HG02973 (cell line): ENCODE results near the gene HVCN1.

ENCODE experiments used
- ATAC-seq: cut with Tn5 transposase; IDR thresholded peaks from one replicate; pipeline ENCODE4 v1.9.1; 2021; ENCODE audit warnings: moderate library complexity; ENCODE audit not compliant: unreplicated experiment

HVCN1 gene

DNA sequence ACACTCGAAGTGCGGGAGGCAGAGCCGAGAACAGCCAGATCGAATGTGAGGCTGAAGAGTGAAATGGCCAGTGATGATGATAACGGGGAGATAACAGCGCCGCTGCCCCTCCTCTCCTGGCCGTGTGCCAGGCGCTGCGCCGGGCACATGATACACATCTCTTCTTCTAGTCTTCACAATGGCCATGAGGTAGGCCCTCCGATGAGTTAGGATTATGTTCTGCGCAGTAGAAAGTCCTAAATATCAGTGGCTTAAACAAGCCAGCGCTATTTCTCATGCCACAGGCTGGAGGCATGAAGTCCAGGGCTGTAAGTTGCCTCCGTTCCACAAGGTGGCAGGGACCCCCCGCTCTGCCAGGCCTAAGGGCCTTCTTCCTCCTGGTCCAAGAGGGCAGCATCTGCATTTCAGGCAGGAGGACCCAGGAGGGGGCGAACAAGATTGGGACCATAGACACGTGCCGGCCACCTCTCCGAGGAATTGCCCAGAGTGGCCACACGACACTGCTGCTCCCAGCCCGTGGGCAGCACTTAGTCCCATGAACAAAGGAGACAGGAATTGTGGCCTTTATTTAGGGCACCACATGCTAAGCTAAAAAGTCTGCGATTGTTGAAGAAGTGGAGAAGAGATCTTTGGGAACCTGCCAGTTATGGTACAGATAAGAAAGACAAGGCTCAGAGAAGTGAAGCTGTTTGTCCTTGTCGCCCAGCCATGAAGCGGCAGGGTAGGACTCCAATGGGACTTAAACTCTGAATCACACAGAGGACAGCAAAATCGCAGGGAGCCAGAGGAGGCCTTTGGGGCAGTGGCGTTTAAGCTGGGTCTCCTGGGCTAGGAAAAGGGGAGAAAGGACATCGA, 10.9 kb upstream of the HVCN1 start:
- no peak for ATAC-seq

DNA sequence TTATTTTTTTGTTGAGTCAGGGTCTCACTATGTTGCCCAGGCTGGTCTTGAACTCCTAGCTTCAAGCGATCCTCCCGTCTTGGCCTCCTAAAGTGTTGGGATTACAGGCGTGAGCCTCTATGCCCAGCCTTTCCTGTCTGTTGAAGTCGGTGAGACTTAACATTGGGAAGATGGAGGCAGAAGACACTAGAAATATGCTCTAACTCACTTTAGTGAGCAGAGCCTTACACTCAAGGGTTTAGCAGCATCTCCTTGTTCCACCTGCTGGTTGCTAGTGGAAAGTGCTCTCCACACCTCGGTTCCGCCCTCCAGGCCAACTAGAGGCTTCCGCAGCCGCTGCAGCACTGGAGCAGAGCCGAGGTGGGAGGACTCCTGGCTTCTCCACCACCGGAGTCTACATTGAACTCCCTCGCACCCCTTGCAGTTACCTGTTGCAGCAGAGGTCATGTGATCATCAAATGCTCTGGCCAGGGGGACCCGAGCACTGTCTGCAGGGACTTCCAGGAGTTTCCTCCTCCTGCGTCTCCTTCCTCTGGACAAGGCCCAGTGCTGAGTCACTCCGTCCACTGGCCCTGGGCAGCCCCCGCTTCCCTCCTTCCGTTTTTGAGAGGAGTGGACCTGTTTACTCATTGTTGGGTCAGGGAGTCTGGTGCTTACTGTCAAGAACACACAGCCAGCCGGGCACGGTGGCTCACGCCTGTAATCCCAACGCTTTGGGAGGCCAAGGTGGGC, 9.4 kb upstream of the HVCN1 start:
- peak; percentile 77 for ATAC-seq

DNA sequence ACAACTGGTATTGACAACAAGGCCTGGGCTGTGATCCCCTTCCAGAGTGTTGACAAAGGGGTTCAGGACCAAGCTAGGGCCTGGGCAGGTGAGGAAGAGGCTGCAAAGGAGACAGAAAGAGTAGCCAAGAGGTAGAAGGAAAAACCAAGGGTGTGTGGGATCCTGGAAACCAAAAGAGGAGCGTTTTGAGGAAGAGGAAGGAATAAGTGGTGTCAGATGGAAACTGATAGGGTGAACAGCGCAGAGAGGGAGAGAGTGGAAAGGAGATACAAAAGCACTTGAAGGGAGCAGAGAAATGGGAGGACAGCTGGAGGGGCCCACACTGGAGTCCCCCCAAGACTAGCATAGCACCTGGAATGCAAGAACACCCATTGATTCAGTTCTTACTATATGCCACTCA, 8.3 kb upstream of the HVCN1 start:
- no peak for ATAC-seq

DNA sequence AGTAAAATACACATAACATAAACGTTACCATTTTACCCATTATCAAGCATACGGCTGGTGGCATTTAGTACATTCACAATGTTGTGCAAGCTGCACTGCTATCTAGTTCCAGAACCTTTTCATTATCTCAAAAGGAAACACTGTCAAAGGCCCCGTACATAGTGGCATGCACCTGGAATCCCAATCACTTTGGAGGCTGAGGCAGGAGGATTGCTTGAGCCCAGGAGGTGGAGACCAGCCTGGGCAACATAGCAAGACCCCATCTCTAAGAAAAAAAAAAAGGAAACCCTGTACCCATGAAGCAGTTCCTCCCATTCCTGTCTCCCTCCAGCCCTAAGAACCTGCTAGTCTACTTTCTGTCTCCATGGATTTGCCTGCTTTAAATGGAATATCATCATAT, 7.4 kb upstream of the HVCN1 start:
- no peak for ATAC-seq

DNA sequence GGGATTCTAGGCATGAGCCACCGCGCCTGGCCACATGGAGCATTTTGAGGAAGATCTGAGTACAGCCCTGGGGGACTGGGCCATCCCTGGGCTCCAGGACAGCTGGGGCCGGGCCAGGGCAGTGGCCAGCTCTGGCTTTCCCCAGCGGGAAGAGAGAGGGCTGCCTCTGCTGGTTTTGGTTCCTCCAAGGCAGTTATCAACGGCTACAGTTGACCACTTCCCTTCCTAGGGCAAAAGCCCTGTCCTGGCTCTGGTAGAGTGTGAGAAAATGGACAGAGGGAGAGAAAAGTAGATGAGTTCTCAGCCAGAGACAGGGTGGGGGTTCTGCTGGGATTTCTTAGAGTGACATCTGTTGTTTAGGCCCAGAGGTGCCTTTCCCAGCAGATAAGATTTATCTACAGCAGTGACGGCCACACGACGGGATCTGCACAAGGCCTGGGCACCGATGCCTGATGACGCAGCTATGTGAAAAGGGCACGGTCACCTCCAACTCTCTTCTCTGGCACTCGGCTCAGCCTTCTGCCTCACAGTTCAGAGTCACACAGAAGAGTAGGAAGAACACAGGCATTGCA, 5.5 kb upstream of the HVCN1 start:
- ATAC-seq, result no peak

DNA sequence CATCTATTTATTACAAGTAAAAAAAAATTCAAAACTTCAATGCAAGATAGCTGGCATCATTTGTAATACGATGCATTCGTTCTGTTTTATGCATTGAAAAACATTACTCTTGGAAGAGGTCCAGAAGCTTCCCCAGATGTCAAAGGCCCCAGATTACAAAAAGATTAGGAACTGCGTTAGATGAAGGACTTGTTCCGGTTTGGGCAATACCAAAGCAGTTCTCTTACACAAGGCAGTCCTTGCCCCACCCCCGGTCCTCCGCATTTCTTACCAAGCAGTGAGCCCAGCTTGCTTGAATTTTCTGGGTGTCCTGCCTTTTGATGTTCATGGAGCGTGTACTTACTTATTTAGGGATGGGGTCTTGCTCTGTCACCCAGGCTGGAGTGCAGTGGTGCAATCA, 4.8 kb upstream of the HVCN1 start:
- no peak for ATAC-seq

DNA sequence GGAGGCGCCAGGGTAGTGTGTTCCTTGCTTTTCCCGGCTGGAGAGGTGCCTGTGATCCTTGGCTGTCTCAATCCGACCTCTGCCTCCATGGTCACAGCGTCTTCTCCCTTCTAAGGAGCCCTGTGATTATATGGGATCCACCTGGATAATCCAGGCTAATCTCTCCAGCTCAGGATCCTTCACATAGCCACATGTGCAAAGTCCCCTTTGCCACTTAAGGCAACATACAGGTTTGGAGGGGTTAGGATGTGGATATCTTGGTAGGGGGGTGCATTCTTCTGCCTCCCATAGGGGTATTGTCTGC, 1.2 kb upstream of the HVCN1 start:
- ATAC-seq, result no peak

DNA sequence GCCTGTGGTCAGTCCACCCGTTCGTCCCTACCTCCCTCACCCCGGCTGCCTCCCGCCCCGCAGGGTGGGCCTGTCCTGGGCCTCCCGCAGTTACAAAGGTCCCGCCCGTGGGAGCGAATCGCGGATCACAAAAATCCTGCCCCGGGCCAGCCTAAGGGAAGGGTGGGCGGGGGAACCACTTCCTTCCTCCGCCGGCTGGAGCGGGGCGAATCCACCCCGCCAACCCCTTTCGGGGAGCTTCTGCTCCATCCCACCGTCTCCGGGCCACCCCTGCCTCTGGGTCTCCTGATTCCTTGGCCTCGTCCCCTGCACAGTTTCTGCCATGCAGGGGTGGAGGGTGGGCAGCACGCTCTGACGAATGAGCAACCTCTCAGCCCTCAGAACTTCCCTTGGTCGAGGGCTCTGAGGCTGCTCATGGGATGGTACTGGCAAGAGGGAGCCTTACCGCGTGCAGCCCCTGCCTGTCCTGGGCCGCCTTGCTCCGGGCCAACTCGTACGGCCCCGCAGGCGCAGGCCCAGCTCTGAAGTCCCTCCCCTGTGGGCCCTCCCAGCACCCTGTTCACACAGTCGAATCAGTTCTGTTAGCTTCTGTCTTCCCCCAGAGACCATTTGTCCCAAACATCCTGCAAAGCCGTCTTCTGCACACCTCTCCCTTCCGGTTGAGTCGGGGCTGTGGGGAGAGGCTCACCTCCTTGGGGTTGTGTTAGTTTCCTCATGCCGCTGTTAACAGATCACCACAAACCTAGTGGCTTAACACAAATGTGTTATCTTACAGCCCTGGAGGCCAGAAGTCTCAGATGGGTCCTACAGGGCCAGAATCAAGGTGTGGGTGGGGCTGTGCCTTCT, 589 bp upstream of the HVCN1 start:
- peak; percentile 59 for ATAC-seq

DNA sequence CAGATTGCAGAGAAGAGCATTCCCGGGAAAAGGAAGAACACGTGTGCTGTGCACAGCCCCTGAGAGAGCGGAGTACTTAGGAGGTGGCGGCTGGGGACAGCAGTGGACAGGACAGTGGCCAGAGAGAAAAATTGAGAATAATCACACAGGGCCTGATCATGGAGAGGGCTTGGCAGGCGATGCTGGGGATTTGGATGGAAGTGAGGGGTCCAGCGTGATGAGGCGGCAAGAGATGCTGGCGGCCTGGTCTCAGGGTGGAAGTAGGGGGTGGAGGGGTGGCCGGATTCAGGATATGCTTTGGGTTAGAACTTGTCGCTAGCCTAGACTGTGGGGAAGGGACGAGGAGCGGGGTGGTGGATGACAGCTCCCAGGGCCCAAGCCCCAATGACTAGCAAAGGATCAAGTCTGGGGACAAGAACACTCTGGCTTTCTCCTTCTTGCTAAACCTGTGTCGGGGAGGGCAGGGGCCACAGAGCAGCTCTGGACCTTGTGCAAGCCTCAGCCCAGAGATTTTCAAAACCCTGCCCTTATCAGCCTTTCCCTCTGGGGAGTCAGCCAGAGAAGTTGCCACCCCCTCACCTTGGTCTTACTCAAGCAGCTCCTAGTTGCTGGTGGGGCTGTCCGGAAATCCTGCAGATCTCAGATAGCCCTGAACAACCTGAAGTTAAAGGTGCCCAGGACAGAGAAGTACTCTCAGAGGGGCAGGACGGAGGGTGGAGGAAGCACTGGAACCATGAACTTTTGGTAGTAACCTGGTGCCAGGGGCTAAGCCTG, 1.3 kb downstream of the HVCN1 start:
- ATAC-seq, result no peak

DNA sequence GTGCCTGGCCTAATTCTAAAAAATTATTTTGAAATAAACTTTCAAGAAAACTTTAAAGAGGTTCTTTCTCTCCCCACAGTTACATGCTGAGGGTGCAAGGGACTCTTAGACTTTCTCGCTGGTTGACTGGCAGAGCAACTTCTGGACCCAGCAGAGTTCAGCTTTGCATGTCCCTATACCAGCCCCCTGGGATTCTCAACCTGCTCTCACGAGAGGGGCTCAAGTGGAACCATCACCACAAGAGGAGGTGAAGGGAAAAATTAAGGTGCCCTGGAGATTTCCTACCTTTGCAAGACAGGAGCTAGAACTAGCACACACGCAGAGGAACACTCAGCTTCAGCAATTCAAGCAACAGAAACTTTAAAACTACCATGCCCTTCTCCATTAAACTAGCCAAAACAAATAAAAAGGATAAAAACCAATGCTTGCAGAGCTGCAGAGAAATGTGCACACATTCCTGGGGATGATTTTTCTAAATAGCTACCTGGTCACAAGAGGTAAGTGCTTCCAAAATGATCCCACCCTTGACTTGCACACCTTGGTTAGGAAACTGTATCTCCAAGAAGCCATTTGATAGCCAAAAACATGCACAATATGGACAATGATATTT, 2.5 kb downstream of the HVCN1 start:
- ATAC-seq, result no peak

DNA sequence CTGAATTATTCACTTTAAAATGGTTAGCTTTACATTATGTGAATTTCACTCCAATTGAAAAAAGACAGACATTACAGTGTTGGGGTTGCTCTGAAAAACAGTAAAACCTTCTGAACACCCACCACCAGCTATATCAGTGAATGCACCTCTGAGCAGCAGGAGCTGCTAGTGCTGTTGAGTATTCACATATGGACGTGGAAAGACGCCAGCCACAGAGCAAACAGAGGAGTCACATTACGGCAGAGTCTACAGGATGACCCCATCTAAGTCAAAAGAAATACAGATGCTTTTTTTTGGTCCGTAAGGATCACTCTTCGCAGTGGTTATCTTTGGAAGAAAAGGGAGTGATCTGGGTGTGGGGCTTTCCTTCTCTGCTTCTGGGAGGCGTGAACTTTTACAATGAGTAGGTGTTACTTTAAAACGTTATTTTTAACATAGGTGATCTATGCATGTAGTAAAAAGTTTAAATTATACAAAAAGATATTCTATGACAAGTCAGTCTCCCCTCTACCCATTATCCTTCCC, 4.5 kb downstream of the HVCN1 start:
- ATAC-seq, result no peak

DNA sequence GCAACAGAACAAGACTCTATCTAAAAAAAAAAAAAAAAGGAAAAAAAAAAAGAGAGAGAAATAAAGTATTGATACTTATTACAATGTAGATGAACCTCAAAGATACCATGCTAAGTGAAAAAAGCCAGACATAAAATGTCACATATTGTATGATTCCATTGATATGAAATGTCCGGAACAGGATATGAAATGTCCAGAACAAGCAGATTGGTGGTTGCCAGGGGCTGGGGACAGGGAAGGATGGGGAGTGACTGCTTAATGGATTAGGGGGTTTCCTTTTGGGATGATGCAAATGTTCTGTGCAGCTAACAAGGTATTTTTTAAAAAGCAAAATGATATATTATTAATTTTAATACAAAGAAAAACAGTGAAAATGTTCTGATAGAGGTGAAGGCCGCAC, 5.0 kb downstream of the HVCN1 start:
- ATAC-seq, result no peak

DNA sequence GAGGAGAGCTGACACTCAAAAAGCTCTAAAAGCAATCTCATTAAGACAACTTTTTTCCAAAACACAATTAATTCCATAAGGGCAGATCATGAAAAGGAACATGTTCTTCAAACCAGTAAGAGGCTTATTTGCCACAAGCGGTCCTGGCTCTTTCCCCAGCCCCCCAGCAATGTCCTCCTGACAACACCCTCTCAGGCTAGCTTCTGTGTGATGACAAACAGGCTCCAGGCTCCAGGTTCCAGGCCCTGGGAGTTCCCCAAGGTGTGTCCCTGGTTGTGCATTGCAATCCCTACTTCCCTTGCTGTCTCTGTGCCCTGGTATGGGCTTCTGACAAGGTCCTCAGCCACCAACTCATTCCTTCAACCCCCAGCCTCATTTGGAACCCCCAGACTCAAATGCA, 8.9 kb downstream of the HVCN1 start:
- no peak for ATAC-seq

DNA sequence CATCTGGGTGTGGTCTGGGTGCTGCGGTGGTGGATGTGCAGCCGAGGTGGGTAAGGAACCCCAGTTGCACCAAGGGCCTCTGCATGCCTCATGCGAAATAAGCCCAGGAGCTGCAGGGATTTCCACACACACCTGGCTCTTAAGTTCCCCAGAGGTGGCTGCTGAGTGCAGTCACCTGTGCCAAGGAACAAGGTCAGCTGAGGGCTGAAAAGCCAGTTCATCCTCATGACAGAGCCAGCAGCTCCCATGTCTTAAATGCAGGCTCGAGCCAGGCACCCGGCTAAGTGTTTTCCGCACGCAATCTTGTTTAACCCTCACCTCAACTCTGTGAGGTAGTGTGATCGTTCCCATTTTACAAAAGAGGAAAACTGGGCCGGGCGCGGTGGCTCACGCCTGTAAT, 9.7 kb downstream of the HVCN1 start:
- ATAC-seq, result no peak

DNA sequence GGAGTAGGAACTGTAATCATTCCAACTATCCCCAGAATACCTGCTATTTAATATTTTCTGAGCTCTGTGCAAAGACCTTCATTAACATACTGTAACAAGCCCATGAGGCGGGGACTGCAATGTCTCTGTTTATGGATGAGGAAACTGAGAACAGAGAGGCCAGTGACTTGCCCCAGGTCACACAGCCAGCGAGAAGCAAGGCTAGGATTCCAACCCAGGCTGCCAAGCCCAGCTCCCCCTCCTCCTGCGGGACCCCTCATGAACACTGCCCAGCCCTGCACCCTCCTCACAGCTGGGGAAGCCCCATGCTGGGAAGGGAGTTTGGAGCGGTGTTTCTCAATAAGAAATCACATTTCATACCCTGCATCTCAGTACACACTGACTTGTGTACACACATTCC, 10.9 kb downstream of the HVCN1 start:
- no peak for ATAC-seq

DNA sequence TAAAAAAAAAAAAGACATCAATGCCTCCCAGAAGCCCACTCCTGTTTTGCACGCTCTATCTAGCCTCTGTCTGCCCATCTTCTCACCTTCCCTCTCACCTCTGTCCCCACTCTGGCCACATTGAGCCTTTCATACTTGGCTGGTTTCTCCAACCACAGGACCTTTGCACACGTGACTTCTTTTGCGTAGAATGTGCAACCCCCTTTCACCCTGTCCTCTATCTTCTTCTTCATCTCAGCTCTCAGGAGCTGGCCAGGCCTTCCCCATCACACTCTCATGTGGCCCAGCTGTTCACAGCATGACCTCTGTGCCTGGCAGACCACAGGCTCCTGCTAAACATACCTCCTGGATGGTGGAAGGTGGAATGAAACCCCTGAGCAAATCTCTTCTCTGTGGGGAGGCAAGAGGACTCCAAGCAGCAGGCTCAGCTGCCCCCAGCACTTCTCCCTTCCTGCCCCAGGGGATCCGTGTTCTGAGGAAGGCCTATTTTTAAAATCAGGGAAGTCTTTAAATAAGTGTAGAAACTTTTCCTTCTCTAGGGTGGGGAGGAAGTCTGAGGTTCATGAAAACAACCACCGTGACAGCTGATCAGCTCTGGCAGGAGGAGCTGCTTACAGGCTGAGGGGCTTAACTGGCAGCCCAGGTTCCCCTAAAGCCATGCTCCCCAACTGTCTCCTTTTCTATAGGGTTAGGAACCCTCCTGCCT, 11.6 kb downstream of the HVCN1 start:
- ATAC-seq, result peak; percentile 60

DNA sequence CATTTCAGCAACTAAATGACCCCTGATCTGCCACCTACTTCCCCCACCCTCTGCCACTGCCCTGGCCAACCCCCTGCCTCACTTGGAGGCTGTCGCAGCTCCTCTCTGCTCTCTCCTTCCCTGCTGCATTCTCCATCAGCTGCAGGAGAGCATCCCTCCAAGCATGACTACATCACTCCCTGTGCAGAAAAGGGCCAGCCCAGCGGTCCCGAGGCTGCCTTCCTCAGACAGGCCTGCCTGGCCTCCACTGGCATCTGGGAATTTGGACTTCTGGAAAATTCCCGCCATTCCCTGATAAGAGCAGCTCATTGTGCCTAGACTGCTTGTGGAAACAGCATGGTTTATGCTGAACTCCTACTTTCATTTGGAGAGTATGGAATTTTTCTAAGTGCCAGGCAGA, 12.7 kb downstream of the HVCN1 start:
- ATAC-seq, result no peak

DNA sequence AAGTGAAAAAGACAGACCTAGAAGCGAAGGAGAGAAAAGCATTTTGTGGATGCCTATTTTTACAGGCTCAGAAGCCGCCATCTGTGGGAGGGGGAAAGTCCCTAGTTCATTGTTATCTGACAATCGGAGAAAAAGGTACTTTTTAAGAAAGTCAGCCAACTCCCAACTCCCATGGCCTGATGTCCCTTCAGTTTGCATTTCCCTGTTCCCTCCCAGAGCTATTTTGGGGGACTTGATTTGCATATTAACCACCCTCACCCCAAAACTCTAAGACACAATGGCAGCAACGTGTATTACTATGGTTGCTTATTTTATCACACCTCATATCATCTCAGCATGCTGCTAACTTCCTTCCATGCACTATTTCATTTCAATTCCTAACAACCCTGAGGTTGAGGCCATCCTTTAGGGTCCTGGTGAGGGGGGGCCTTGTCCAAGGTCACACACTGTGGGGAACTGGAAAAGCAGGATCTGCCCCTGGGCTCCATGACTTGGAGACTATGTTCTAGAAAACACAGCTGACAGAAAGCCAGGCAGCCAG, 18.7 kb downstream of the HVCN1 start:
- ATAC-seq, result peak; percentile 44

DNA sequence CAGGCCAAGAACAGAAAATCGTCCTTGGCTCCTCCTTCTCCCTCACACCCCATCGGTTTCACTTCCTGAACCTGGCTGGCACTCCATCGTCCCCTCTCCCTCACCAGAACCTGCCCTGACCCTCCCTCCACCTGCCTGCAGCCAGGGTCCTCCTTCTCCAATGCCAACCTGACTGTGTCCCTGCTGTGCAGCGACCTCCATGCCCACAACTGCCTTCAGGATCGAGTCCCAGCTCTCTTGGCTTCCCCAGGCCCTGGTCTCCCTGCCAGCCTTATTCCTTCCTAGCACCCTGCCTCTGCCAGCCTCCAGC, 19.8 kb downstream of the HVCN1 start:
- peak; percentile 17 for ATAC-seq
